HCT116 (cell line): Measurements from ENCODE around the gene PLB1. TPM values are rescaled to one million over a fixed set of nuclear protein-coding genes. Genes with fewer than 3 reads are reported as not detected.

Experiments
- ATAC-seq: fragments of 200-7000 bp; cut with Tn5 transposase; 2 replicates; pipeline ENCODE4 v1.9.1; 2020; ENCODE audit warnings: mild to moderate bottlenecking, moderate library complexity
- BruUV-seq: library from RNA; stranded (reverse); fragments of 400-500 nt; replicated peaks from 2 replicates; lab custom pipeline; 2021; lab: Mats Ljungman, UMichigan
- CTCF ChIA-PET: fragments of 300-600 bp; sonication (Branson Sonifier 250); formaldehyde crosslinking; loops from one replicate; lab custom pipeline; 2021; ENCODE audit warnings: antibody characterized with exemption; lab: Charles Lee
- POLR2A ChIA-PET: fragments of 300-600, 350-600 bp; sonication (Branson Sonifier 250); formaldehyde crosslinking; loops from one replicate; lab custom pipeline; 2021; ENCODE audit warnings: antibody characterized with exemption; lab: Charles Lee
- RAD21 ChIA-PET, 2 experiments: fragments of 300-600 bp; sonication (Branson Sonifier 250); formaldehyde crosslinking; loops; one replicate each; lab custom pipeline; 2023; ENCODE audit warnings: low total read pairs in 2 of 2; ENCODE audit not compliant: uncharacterized antibody in 2 of 2, unreplicated experiment in 2 of 2, low non-redundant PET in 1 of 2; lab: Charles Lee
- DNase-seq: peaks from one replicate; pipeline ENCODE4 v3.0.0-alpha.2; 2010; ENCODE audit warnings: low read depth, low spot score
- H2AFZ ChIP-seq: fragments of 200-600 bp; shearing (Covaris generic), sonication (generic); 2 replicates; pipeline ENCODE4 v1.6.1; 2017; ENCODE audit warnings: low read depth, mixed run types, mixed read lengths, antibody characterized with exemption, low read length; ENCODE audit not compliant: poor library complexity, severe bottlenecking
- H3K27ac ChIP-seq: 2 replicates; pipeline ENCODE4 v1.5.1; 2012; ENCODE audit warnings: low read depth, low read length
- H3K27me3 ChIP-seq: fragments of 200-600 bp; sonication (generic); 2 replicates; pipeline ENCODE4 v1.6.1; 2016; ENCODE audit warnings: mixed run types, low read length, mixed read lengths; ENCODE audit not compliant: insufficient read depth
- H3K36me3 ChIP-seq, 2 experiments: fragments of 200-500 bp in 1 of 2; fragments of 200-600 bp in 1 of 2; sonication (Bioruptor generic) in 1 of 2; sonication (generic) in 1 of 2; 2 replicates each; pipeline versions ENCODE4 v1.5.1 to v1.6.1; 2014 to 2016; ENCODE audit warnings: low read length in 2 of 2, inconsistent platforms in 1 of 2, mixed read lengths in 1 of 2, mixed run types in 1 of 2; ENCODE audit not compliant: insufficient read depth in 2 of 2, control insufficient read depth in 1 of 2
- H3K4me1 ChIP-seq, 2 experiments: fragments of 200-600 bp in 1 of 2; sonication (generic) in 1 of 2; 2 replicates each; pipeline versions ENCODE4 v1.5.1 to v1.6.1; 2012 to 2017; ENCODE audit warnings: low read length in 2 of 2, inconsistent platforms in 1 of 2, mild to moderate bottlenecking in 1 of 2, mixed read lengths in 1 of 2, mixed run types in 1 of 2, moderate library complexity in 1 of 2; ENCODE audit not compliant: insufficient read depth in 2 of 2, control insufficient read depth in 1 of 2
- H3K4me2 ChIP-seq: fragments of 200-600 bp; sonication (generic); 2 replicates; pipeline ENCODE4 v1.6.1; 2017; ENCODE audit warnings: mixed run types, low read length, mixed read lengths
- H3K4me3 ChIP-seq, 2 experiments: fragments of 200-600 bp in 1 of 2; sonication (generic) in 1 of 2; replicated peaks in 1 of 2; 2 replicates each; pipeline ENCODE4 v1.5.1; 2011 to 2016; ENCODE audit warnings: low read length in 2 of 2, control low read depth in 1 of 2, low read depth in 1 of 2, mild to moderate bottlenecking in 1 of 2, mixed read lengths in 1 of 2, mixed run types in 1 of 2
- H3K79me2 ChIP-seq: fragments of 200-600 bp; sonication (generic); 2 replicates; pipeline ENCODE4 v1.6.1; 2017; ENCODE audit warnings: mild to moderate bottlenecking, mixed run types, low read length, moderate library complexity, mixed read lengths; ENCODE audit not compliant: insufficient read depth
- H3K9ac ChIP-seq: fragments of 200-600 bp; sonication (generic); 2 replicates; pipeline ENCODE4 v1.6.1; 2016; ENCODE audit warnings: low read length, mixed read lengths
- H3K9me2 ChIP-seq: fragments of 200-600 bp; sonication (generic), shearing (Covaris generic); 2 replicates; pipeline ENCODE4 v1.6.1; 2017; ENCODE audit warnings: mixed run types, mild to moderate bottlenecking, moderate library complexity; ENCODE audit not compliant: insufficient read depth
- H3K9me3 ChIP-seq, 2 experiments: fragments of 200-500 bp in 1 of 2; fragments of 200-600 bp in 1 of 2; sonication (Bioruptor generic) in 1 of 2; sonication (generic) in 1 of 2; 2 replicates each; pipeline ENCODE4 v1.6.1; 2014 to 2017; ENCODE audit warnings: low read length in 2 of 2, mixed read lengths in 2 of 2, inconsistent platforms in 1 of 2, low read depth in 1 of 2, mild to moderate bottlenecking in 1 of 2, mixed run types in 1 of 2, moderate library complexity in 1 of 2; ENCODE audit not compliant: control insufficient read depth in 1 of 2, insufficient read depth in 1 of 2
- H4K20me1 ChIP-seq: fragments of 200-600 bp; sonication (generic), shearing (Covaris generic); 2 replicates; pipeline ENCODE4 v1.6.1; 2017; ENCODE audit warnings: mixed run types, mild to moderate bottlenecking, moderate library complexity; ENCODE audit not compliant: insufficient read depth
- CEBPB ChIP-seq: IDR thresholded peaks from 2 replicates; pipeline ENCODE4 v1.6.1; 2012; ENCODE audit warnings: low read depth
- EGR1 ChIP-seq: IDR thresholded peaks from 2 replicates; pipeline ENCODE4 v1.6.1; 2012; ENCODE audit warnings: low read depth
- POLR2A ChIP-seq: IDR thresholded peaks from 2 replicates; pipeline ENCODE4 v1.7.0; 2011; ENCODE audit warnings: borderline replicate concordance; ENCODE audit not compliant: insufficient read depth, insufficient read length; ENCODE audit errors: extremely low read depth
- RAD21 ChIP-seq: IDR thresholded peaks from 2 replicates; pipeline ENCODE4 v1.6.1; 2012; ENCODE audit warnings: low read depth, mild to moderate bottlenecking
- SIN3A ChIP-seq: IDR thresholded peaks from 2 replicates; pipeline ENCODE4 v1.6.1; 2012; ENCODE audit warnings: low read depth
- SP1 ChIP-seq: IDR thresholded peaks from 2 replicates; pipeline ENCODE4 v1.6.1; 2012; ENCODE audit warnings: low read depth
- TCF7L2 ChIP-seq: IDR thresholded peaks from 2 replicates; pipeline ENCODE4 v1.7.0; 2011; ENCODE audit warnings: borderline replicate concordance, inconsistent platforms; ENCODE audit not compliant: insufficient read depth, insufficient read length; ENCODE audit errors: extremely low read depth
- ZNF274 ChIP-seq: fragments of 200-500 bp; sonication (Bioruptor generic); IDR thresholded peaks from 2 replicates; pipeline ENCODE4 v1.6.1; 2014; ENCODE audit warnings: mild to moderate bottlenecking, low read depth, low read length, inconsistent platforms
- intact Hi-C: fragments of 100-400 bp; cut with micrococcal nuclease; formaldehyde crosslinking; loops from 2 replicates; pipeline ENCODE4 v1.10.0; 2022
- total RNA-seq: library from RNA; stranded (reverse); gene quantifications from one replicate; pipeline ENCODE4 v1.2.1, GENCODE V29; 2021; ENCODE audit not compliant: unreplicated experiment
- TF ChIP-seq, protein P1 (sequence below): IDR thresholded peaks from 2 replicates; pipeline ENCODE4 v1.6.1; 2012; ENCODE audit warnings: low read depth
- TF ChIP-seq, protein P2 (sequence below): IDR thresholded peaks from 2 replicates; pipeline ENCODE4 v1.6.1; 2012

PLB1 gene
- total RNA-seq, 1 experiment from 2014 or later = 0.49 TPM

GRCh38 chr2:28509361-28509760 is 13.5 kb downstream of the PLB1 start:
- intact Hi-C loops = no loop called here
- H2AFZ ChIP-seq = no peak overlapping the region
- no peak overlapping the region for H3K4me2 ChIP-seq
- H3K27me3 ChIP-seq = no peaks in the 10 kb centered on the region
- H3K79me2 ChIP-seq = no peaks in the 10 kb centered on the region
- RAD21 ChIA-PET = no interaction called here
- CTCF ChIA-PET = no interaction called here
- no peaks in the 10 kb centered on the region for H3K36me3 ChIP-seq
- no peak for ATAC-seq
- H3K4me1 ChIP-seq = peaks cover 11 to 14% of the 10 kb centered on the region in 2 experiments
- no peak for DNase-seq
- no peaks in the 10 kb centered on the region for H4K20me1 ChIP-seq
- POLR2A ChIA-PET = no interaction called here
- no peak overlapping the region for H3K9ac ChIP-seq
- H3K4me3 ChIP-seq = no peak overlapping the region
- no peaks in the 10 kb centered on the region; the same call in 1 of the 2 replicates for H3K9me2 ChIP-seq
- H3K9me3 ChIP-seq = no peaks in the 10 kb centered on the region
- TF ChIP-seq RAD21 (no peak), POLR2A (no peak), ZNF274 (no peak), CEBPB (no peak), SP1 (no peak), EGR1 (no peak), TCF7L2 (no peak), SIN3A (no peak)
- TF ChIP-seq, protein P1, sequence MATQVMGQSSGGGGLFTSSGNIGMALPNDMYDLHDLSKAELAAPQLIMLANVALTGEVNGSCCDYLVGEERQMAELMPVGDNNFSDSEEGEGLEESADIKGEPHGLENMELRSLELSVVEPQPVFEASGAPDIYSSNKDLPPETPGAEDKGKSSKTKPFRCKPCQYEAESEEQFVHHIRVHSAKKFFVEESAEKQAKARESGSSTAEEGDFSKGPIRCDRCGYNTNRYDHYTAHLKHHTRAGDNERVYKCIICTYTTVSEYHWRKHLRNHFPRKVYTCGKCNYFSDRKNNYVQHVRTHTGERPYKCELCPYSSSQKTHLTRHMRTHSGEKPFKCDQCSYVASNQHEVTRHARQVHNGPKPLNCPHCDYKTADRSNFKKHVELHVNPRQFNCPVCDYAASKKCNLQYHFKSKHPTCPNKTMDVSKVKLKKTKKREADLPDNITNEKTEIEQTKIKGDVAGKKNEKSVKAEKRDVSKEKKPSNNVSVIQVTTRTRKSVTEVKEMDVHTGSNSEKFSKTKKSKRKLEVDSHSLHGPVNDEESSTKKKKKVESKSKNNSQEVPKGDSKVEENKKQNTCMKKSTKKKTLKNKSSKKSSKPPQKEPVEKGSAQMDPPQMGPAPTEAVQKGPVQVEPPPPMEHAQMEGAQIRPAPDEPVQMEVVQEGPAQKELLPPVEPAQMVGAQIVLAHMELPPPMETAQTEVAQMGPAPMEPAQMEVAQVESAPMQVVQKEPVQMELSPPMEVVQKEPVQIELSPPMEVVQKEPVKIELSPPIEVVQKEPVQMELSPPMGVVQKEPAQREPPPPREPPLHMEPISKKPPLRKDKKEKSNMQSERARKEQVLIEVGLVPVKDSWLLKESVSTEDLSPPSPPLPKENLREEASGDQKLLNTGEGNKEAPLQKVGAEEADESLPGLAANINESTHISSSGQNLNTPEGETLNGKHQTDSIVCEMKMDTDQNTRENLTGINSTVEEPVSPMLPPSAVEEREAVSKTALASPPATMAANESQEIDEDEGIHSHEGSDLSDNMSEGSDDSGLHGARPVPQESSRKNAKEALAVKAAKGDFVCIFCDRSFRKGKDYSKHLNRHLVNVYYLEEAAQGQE = no peak
- TF ChIP-seq, protein P2, sequence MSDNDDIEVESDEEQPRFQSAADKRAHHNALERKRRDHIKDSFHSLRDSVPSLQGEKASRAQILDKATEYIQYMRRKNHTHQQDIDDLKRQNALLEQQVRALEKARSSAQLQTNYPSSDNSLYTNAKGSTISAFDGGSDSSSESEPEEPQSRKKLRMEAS = no peak
- no TSS peak for BruUV-seq
- no peak overlapping the region for H3K27ac ChIP-seq
